Activated CD4-positive, CD25-positive, alpha-beta regulatory T cell (primary cell): Measurements from ENCODE around the gene DOCK11.
"Not testable (repeated sequence)": the region's sequence is repeated elsewhere in the genome, so short reads cannot be mapped to it uniquely, and the experiment has no call there.

ENCODE experiments used
- DNase-seq, 4 experiments: peaks; one replicate each; lab custom pipeline; 2025; lab: John Stamatoyannopoulos, UW

The DOCK11 gene

DNA sequence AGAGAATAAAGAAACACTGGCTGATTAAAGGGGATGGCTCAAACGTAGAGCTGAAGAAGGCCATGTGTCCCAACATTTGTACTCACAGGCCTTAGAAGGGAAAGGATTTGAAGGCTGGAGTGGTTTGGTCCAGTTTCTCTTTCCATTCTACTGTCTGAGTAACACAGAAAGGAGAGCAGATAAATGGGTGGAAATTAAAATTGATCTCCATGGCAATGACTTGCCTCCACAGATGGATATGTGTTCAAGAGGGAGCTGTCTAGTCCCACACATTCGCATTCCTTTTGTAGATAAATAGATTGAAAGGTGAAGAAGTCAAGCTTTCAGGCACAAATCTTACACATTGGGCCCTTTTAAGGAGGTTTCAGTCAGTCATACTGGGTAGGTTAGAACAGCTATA is 74.6 kb downstream of the DOCK11 start:
- DNase-seq: no peak

DNA sequence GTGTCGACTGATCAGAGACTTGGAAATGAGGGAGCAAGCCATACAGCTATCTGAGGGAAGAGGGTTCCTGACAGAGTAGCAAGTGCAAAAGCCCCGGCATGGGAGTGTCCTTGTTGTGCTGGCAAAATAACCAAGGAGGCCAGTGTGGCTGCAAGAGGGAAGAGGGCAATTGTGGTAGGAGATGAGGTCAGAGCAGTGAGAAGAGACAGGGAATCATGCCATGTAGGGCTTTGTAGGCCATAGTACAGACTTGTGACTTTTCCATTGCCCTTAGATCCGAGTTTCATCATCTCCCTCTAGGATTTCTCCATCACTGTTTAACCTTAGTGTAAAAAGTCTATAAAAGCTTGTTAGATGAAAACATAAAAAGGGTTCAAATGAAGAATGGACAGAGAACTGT is 76.2 kb downstream of the DOCK11 start:
- no peak for DNase-seq

DNA sequence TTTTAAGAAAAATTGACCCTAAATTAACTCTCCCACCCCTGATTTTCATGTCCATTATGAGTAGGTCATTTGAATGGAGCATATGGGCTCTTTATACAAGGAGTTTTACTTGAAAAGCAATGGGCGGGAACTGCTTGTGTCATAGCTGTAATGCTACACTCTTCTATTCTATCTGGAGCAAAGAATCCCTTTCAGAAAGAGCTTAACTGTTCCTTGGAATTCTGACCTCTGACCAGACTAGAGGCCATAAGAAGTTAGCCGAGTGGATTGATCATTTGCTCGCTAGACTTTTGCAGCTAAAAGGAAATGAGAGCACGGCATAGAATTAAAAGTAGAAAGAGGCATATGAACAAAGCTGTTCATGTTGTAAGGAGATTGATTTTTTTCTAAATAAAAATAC is 79.1 kb downstream of the DOCK11 start:
- DNase-seq: no peak

DNA sequence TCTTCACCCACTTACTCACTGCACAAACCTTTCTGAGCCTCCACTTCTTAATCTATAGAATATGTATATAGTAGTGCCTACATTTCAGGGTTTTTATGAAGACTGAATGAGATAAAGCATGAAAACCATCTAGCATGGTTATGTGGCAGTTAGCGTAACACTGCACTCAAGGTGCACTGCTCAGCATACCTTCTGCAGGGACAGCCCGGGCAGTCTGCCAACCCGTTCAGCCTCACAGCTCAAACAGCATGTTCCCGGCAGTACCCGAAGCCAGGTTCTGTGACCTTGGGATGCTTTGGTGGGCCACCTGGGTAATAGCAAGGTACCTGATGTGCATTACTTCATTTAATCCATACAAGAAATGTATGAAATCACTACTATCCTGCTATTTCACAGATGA is 81.4 kb downstream of the DOCK11 start:
- no peak for DNase-seq

DNA sequence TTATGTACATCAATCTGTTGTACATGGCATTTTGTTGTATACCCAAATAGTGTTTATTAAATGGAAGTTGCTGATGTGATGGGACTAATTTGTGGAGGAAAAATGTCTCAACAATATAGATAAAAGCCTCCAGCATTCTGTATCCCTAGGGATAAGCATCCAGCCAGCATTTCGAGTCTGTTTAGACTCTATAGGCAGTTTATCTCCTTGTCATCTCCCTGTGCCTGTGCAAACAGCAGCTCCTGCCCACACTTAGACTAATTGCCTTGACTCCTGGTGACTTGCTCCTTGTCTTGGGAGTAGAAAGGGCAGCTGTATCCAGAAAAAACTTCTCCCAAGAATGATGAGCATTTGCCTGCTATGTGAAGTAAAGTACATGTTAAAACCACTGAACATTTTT is 83.8 kb downstream of the DOCK11 start:
- no peak for DNase-seq

DNA sequence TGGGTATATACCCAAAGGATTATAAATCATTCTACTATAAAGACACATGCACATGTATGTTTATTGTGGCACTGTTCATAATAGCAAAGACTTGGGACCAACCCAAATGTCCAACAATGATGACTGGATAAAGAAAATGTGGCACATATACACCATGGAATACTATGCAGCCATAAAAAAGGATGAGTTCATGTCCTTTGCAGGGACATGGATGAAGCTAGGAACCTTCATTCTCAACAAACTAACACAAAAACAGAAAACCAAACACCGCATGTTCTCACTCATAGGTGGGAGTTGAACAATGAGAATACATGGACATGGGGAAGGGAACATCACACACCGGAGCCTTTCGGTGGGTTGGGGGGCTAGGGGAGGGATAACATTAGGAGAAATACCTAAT is 87.3 kb downstream of the DOCK11 start:
- DNase-seq: not testable (repeated sequence)

DNA sequence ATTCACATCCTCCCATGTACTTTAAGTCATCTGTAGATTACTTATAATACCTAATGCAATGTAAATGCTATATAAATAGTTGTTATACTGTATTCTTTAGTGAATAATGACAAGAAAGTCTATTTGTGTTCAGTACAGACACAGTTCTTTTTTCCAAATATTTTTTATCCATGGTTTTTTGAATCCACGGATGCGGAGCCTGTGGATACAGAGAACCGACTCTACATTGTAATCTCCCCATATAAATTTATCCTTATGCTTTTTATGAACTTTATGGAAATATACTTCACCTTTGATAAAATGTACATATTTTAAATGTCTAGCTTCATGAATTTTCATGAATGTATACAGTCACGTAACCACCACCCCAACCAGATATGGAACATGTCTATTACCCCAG is 88.2 kb downstream of the DOCK11 start:
- DNase-seq: no peak

DNA sequence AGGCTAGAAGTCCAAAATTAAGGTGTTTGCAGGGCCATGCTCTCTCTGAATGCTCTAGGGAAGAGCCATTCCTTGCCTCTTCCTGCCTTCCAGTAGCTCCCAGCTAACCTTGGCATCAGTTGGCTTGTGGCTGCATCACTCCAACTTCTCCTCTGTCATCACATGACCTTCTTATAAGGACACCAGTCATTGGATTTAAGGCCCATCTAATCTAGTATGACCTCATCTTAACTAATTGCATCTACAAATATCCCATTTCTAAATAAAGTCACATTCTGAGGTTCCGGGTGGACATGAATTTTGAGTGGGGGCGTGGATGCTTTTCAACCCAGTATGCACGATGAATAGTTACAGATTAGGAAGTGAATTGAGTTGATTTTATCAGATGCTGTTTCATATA is 89.7 kb downstream of the DOCK11 start:
- DNase-seq: no peak

DNA sequence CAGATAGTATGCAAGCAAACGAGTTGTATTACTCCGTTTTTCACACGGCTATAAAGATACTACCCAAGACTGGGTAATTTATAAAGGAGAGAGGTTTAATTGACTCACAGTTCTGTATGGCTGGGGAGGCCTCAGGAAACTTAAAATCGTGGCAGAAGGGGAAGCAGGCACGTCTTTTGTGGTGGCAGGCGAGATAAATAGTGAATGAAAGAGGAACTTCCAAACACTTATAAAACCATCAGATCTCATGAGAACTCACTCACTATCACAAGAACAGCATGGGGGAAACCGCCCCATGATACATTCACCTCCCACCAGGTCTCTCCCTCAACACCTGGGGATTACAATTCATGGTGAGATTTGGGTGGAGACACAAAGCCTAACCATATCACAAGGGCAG is 90.6 kb downstream of the DOCK11 start:
- DNase-seq: not testable (repeated sequence)

DNA sequence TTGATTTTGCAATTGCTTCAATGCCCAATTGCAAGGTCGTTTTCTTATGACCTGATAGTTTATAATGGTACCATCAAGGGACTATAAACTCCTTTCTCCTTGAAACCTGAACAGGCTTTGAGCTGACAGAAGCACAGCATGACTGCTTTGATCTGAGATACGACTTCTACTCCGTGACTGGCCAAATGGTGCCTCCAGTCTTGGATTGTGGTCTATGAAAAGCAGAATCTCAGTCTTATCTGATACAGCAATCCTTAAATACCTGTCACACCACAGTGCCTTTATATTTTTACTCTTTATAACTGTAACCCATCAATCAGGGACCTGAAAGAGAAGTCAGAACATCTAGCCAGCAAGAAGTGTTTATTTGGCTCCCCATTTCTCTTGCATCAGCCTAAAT is 93.1 kb downstream of the DOCK11 start:
- DNase-seq: no peak

DNA sequence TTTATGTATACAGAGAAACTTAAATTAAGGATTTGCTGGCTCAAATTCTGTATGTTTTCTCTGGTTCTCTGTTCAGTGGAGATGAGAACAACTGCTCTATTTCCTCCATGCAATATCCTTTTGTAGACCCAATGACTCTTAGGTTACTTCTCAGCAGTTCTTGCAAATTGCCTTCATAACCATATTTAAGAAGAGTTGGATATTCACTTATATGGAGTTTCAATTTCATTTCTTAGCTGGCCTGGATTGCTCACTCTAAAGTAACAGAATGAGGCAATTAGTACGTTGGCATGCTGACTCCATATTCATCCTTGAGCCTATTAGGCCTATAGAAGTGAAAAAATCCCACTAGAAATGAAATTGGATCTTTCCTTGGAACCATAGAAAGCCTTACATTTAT is 93.6 kb downstream of the DOCK11 start:
- DNase-seq: no peak

DNA sequence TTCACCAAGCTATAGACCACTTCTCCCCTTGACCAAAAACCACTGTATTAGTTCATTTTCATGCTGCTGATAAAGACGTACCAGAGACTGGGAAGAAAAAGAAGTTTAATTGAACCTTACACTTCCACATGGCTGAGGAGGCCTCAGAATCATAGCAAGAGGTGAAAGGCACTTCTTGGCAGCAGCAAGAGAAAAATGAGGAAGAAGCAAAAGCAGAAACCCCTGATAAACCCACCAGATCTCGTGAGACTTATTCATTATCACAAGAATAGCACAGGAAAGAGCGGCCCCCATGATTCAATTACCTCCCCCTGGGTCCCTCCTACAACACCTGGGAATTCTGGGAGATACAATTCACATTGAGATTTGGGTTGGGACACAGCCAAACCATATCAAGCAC is 97.8 kb downstream of the DOCK11 start:
- no peak for DNase-seq

DNA sequence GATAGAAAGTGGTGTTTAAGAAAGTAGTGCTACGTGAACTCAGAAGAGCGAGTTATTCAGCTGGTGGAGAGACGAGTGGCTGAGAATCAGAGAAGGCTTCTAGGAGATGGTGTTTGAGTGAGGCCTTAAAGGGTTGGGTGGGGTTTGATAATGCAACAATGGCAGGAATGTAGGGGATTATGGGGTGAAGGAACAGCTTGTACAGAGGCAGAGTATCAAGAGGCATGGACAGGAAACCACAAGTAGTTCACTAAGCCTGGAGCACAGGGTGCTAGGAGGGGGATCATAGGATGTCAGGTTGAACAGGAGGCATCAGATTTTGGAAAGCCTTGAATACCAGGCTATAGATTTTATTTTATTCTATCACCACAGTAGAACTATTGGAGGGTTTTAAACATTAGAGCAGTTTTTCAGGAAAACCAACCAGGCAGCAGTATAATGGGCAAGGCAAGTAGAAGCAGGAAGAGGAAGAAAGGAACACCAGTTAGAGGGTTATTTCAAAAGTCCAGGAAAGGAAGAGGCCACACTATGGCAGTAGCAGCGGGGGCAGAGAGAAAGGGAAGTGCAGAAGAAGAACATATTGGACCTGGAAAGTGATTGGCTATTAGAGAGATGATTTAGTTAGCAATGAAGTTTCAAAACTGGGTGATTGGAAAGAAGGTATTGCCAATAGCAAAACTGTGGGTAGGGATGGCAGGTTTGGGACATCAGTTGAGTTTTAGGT is 99.2 kb downstream of the DOCK11 start:
- DNase-seq: no peak

DNA sequence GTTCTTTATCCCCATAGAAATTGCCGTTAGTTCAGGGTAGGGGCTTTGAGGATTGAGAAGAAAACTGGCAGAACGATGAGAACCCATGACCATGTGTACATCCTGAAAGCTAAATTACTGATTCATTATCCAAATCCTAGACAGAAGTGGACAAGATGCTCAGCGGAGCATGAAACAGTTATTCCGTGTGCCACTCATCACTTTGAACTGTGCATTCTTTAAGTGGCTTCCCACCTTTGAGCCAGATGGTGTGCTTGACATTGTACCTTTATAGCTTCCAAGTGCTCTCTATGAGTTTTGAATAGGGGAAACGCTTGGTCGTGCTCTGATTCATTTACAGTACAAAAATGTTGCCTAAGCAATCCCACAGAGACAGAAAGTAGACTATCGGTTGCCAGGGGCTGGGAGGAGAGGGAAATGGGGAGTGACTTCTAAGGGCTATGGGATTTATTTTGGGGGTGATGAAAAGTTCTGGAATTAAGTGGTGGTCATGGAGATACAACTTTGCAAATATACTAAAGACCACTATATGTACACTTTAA is 100.0 kb downstream of the DOCK11 start:
- DNase-seq: no peak

DNA sequence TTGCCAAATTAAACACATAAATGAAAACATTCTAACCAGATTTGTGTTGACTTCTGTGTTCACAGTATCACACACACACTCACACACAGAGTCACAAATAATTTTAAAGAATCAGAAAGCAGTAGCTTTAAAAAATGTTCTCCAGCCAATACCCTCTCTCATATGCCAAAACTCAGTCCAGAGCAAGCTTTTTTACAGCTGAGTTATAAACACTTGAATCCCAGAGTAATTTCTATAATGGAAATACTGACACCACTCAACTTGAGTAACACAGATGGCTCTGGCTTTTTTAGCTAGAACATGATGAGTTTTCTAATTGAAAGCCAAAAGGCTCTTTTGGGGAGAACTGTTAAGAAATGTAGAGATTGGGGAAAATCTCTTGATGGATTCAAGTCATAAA is 100.8 kb downstream of the DOCK11 start:
- DNase-seq: no peak

DNA sequence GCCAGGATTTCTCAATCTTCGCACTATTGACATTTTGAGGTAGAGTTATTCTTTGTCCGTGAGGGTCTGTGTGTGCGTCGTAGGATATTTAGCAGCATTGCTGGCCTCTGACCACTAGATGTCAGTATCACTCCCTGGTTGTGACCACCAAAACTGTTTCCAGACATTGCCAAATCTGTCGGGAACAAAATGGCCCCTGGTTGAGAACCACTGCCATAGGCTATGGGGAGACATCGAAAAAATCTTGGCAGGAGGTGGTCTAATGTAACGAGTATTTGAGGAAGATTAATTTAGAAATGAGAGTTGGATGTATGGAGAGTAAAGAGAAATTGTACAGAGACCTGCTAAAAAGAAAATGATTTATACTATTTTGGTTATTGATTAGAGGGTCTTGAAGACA is 108.4 kb downstream of the DOCK11 start:
- DNase-seq: no peak

DNA sequence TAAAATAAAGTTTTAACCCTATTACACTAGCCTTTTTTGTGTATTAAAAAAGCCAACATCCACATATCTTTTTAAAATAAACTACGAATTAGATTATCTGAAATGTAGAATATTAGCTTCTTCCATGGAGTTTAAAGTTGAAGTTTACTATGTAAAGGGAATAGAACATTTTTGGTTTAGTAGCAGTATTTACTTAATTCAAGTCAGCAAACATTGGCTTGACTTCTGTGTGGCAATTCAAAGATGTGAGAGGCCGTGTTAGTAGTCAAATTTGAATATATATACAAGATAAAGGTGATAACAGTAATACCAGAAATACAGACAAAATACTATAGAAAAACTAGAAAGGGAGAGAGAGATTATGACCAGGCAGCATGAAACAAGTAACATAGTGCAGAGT is 116.7 kb downstream of the DOCK11 start:
- DNase-seq: no peak

DNA sequence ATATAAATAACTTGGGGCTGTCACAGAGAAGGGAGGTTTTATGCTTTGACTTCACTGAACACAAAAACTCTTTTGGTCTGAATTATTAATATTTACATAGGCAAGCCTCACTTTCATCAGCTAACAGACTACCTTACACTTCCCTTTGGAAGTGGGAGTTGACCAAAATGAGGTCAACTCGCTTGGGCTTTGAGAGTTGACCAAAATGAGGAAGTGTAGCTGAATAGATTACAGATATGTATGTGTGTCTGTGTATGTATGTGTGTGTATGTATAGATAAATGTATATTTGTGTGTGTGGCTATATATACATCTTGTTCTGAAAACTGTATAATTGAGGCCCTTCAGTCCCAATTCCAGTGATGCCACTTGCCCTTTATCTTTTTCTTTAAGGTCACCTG is 118.5 kb downstream of the DOCK11 start:
- DNase-seq: no peak

DNA sequence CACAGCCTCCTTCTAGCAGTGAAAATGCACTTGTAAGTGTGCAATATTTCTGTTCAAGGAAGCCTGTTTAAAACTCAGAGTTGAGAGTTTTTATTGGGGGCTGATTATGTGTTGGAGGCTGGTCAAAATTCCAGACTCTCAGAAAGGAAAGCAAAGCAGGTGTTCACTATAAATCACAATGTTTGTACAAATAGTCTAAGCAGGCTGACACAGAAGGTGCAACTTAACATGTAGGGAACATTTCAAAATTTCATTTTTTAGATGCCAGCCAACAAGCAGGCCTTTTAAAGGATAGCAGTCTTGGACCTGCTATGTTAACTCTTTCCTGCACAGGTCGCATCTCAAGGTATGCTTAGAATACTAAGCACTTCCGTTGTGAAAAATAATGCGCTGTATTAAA is 119.5 kb downstream of the DOCK11 start:
- no peak for DNase-seq

DNA sequence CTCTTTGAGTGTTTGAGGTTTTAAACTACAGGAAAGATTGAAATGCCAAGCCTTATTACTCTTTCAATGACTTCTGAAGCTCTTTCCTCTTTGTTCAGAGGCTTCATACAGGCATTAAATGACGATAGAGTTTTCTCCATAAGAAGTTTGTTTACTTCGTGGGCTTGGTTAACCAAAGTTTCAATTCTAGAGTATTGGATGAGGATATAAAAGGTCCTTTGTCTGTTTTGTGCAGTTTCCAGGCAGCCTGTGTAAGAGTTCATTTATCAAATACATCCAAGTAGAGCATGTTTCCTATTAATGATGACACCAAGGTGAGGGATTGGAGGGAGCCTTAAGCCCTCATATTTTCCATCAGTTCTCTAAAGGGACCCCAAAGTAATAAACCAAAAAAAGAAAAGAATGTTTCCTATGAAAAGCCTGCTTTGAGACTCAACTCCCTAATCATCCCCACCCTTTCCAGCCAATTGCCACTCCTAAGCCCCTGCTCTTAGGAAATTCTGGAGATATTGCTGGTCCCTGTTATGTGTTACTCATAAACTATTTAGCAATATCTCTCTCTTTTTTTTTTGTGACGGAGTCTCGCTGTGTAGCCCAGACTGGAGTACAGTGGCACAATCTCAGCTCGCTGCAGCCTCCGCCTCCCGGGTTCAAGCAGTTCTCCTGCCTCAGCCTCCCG is 125.6 kb downstream of the DOCK11 start:
- no peak for DNase-seq

DNA sequence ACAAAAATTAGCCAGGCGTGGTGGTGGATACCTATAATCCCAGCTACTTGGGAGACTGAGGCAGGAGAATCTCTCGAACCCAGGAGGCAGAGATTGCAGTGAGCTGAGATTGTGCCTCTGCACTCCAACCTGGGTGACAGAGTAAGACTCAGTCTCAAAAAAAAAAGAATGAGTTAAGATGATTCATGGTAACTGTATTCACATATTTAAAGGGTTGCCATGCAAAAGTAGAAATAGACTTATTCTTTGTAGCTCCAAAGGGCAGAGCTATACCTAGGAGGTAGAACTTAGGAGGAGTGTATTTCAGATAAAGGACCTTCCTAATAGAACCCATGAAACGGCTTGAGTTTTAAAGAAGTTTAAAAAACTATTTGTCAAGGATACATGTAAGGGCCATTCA is 127.4 kb downstream of the DOCK11 start:
- no peak for DNase-seq

DNA sequence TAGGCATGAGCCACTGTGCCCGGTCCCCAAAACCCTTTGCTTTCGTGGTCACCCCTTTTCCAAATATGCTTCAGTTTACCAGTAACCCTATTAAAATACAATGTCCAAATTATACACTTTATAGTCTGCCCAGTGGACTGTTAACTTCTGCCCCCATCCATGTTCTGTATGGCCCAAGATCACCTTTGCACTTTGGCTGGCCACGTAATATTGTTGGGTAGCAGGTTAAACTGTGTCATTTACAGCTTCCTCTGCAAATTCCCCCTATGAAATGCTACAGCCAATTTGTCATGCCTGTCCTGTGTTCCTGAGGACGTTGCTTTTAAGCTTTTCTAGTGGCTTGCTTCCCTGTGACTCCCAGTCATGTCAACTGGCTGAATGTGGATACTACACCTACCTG is 130.7 kb downstream of the DOCK11 start:
- no peak for DNase-seq

DNA sequence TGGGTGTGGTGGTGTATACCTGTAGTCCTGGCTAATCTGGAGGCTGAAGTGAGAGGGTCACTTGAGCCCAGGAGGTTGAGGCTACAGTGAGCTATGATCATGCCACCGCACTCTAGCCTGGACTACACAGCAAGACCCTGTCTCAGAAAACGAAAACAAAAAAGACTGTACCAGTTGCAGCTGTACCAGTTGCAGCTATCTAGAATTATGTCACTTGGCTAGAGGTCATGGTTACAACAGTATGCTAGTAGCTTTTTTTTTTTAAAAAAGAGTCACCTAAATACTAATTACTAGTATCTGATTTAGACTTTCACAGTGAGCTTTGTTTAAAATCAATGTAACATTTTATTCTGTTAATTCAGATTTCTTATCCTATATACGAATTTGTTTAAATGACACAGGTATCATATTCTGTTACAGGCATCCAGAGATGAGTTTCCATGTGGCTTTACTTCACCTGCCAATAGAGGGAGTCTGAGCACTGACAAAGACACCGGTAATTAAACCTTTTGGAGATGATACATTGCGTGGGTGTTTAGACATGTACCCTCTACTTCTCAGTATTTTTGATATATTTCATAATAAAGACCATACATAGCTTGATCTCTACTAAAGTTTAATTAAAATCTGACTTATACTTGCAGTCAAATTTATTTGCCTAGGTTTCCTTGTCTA is 131.6 kb downstream of the DOCK11 start:
- no peak for DNase-seq
